GM12874 (cell line): ENCODE data around the gene NDNF.

Source experiments
- TF ChIP-seq, protein P1 (sequence below): IDR thresholded peaks from 2 replicates; pipeline ENCODE4 v1.5.1; 2011; ENCODE audit warnings: low read depth, mild to moderate bottlenecking, control low read depth, low read length, moderate library complexity; ENCODE audit not compliant: insufficient read depth

Gene NDNF

DNA sequence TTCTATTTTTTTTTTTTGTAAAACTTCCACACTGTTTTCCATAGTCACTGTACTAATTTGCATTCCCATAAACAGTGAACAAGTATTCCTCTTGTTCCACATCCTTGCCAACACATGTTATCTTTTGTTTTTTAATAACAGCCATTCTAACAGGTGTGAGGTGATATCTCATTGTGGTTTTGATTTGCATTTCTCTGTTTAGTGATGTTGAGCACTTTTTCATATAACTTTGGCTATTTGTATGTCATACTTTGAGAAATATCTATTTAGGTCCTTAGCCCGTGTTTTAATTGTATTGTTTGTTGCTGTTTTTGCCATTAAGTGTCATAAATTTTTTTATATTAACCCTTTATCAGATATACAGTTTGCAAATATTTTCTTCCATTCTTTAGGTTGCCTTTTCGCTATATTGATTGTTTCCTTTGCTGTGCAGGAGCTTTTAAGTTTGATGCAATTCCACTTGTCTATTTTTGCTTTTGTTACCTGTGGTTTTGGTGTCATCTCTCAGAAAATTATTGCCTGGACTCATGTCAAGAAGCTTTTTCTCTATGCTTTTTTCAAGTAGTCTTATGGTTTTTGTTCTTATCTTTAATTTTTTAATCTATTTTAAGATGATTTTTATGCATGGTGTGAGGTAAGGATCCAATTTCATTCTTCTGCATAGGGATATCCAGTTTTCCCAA lies 27.9 kb upstream of the NDNF start:
- TF ChIP-seq, protein P1, sequence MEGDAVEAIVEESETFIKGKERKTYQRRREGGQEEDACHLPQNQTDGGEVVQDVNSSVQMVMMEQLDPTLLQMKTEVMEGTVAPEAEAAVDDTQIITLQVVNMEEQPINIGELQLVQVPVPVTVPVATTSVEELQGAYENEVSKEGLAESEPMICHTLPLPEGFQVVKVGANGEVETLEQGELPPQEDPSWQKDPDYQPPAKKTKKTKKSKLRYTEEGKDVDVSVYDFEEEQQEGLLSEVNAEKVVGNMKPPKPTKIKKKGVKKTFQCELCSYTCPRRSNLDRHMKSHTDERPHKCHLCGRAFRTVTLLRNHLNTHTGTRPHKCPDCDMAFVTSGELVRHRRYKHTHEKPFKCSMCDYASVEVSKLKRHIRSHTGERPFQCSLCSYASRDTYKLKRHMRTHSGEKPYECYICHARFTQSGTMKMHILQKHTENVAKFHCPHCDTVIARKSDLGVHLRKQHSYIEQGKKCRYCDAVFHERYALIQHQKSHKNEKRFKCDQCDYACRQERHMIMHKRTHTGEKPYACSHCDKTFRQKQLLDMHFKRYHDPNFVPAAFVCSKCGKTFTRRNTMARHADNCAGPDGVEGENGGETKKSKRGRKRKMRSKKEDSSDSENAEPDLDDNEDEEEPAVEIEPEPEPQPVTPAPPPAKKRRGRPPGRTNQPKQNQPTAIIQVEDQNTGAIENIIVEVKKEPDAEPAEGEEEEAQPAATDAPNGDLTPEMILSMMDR = no peak

DNA sequence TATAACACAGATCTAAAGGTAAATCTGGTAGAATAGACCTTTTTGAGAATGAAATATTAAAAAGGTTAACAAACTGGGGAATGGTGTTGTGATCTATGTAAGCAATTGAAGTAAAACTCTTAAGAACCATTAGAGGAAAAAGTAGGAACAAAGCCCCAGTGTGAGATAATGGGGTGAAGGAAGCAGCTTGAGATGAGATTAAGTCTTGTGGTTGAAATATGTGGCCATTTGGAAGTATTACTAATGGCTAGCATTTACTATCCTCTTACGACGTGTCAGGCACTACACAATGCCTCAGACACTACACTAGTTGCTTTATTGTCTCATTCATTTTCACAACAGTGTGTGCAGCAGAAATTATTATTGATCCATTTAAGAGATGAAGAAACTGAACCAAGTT lies 25.9 kb upstream of the NDNF start:
- TF ChIP-seq, protein P1 = no peak

DNA sequence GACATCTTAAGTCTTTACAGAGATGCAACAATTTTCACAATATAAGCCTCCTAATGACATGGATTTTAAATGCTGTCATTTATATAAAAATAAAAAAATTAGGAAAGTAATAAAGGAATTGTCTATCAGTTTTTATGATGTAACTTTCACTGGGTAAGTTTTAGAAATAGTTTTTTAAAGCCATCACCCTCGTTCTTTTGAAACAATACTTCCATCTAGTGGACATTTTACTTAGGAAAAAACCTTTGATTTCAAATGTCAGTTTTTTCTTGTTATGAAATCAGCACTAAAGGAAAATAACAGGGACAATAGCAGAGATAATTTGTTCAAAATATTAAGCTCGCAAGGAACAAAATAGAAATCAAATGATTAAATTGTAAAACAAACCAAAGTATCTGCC lies 24.3 kb upstream of the NDNF start:
- TF ChIP-seq, protein P1 = no peak

DNA sequence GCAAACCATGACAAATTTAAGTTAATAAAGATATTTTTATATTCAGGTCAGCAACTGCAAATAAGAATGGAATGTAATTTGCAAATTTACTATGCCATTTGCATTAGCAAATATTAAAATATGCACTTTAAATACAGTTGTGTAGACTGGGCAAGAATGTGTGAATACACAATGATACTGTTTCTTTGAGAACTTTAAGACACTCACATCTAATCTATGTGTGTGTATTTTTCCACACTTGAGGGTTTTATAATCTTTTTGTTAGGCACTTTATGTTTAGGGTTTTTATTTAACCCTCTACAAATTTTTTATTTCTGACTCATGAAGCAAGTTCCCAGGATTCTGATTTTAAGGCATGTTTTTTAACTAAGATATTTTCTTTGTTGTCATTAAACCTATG lies 23.9 kb upstream of the NDNF start:
- TF ChIP-seq, protein P1 = no peak

DNA sequence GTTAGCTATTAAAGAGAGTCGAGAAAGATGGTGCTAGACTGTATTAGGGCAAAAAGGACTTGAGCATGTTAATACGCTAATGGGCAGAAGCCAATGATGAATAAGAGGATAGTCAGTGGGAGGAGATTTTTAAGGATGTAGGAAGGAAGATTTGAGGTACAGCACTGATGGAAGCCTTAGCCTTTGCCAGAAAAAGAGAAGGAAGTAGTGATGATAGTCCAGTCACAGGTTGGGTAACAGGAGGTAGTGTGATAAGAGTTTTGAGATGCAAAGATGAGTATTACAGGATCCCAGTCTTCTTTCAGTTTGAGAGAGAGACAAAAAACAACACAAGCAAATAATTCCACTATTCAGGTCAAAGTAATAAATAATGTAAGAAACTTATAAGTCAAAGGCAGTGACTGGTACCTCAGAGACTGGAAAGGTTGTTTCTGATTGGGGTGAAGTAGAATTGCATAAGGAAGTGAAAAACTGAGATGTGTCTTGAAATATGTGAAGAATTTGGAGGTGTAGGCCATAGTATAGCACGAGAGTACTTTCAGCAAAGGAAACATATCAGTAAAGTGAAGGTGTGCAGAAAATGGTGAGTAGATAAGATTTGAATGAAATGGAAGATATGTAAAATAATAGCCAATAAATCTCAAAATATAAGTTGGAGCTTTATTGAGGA lies 22.1 kb upstream of the NDNF start:
- TF ChIP-seq, protein P1 = no peak

DNA sequence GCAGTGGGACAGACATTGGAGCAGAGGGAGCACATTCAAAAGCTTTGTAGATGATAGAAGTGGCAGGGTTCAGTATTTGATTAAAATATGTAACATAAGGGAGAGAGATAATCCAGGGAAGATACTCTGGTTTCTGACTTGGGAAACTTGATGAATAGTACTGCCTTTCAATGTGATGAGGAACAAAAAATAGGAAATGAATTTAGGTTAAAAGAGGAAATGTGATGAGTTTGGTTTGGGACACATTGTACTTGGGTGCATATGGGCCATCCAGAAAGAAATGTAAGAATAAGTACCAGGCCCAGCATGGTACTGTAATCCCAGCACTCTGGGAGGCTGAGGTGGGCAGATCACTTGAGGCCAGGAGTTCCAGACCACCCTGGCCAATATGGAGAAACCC lies 20.9 kb upstream of the NDNF start:
- TF ChIP-seq, protein P1 = no peak

DNA sequence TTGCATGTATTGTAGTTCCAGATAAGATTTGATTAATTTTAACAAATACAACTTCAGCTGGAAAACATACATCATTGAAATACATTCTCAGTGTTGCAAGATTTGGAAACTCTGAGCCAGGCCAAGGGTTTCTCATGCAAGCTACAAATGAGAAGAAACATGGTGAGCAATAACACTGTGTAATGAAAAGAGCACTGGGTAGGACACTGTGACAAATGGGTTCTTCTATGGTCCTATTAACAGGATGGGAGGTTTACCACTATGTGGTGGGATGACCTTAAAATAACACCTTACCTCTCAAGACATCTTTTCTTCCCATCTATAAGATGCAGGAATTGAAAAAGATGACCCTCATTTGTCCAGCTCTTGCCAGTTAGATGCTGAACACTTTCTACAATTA lies 19.6 kb upstream of the NDNF start:
- TF ChIP-seq, protein P1 = no peak
